GM12878 (cell line): ENCODE data around the gene COL4A1. TPM values are rescaled to one million over a fixed set of nuclear protein-coding genes. Genes with fewer than 3 reads are reported as not detected.

Experiments
- ATAC-seq: fragments of 200-7000 bp; cut with Tn5 transposase; 3 replicates; pipeline ENCODE4 v1.9.1; 2020; ENCODE audit warnings: mild to moderate bottlenecking, moderate library complexity
- BruUV-seq: library from RNA; stranded (reverse); fragments of 400-500 nt; replicated peaks from 2 replicates; lab custom pipeline; 2021; lab: Mats Ljungman, UMichigan
- CTCF ChIA-PET: fragments of 300-600 bp; sonication (Branson Sonifier 250); formaldehyde crosslinking; extraction: SDS; loops from one replicate; lab custom pipeline; 2021; ENCODE audit warnings: inconsistent platforms; lab: Yijun Ruan, JAX
- POLR2A ChIA-PET: fragments of 350-600 bp; formaldehyde crosslinking; extraction: SDS; loops from one replicate; lab custom pipeline; 2021; ENCODE audit warnings: inconsistent platforms; lab: Charles Lee
- RAD21 ChIA-PET: fragments of 300-600 bp; sonication (Branson Sonifier 250); formaldehyde crosslinking; loops from one replicate; lab custom pipeline; 2023; ENCODE audit warnings: antibody characterized with exemption; ENCODE audit not compliant: unreplicated experiment; lab: Charles Lee
- SMC1A ChIA-PET: fragments of 300-600 bp; sonication (Branson Sonifier 250); formaldehyde crosslinking; loops from one replicate; lab custom pipeline; 2023; ENCODE audit not compliant: unreplicated experiment, uncharacterized antibody; lab: Charles Lee
- DNase-seq: peaks from one replicate; pipeline ENCODE4 v3.0.0-alpha.2; 2011; ENCODE audit warnings: low read depth, low spot score
- FAIRE-seq: peaks from 3 replicates; lab custom pipeline; 2011; peaks lifted over from hg19 to GRCh38; lab: Jason Lieb, UNC
- H2AFZ ChIP-seq: 2 replicates; pipeline ENCODE4 v1.6.0; 2011; ENCODE audit warnings: low read depth, low read length, control low read depth; ENCODE audit not compliant: control insufficient read depth
- H3K27ac ChIP-seq: 2 replicates; pipeline ENCODE4 v1.5.1; 2011; ENCODE audit warnings: control low read depth; ENCODE audit not compliant: control insufficient read depth, insufficient read depth
- H3K27me3 ChIP-seq, 2 experiments: replicated peaks in 1 of 2; 2 replicates each; pipeline versions ENCODE4 v1.6.0 to v1.6.1; 2011; ENCODE audit warnings: low read length in 1 of 2; ENCODE audit not compliant: control insufficient read depth in 2 of 2, insufficient read depth in 2 of 2
- H3K36me3 ChIP-seq, 2 experiments: 2 replicates each; pipeline ENCODE4 v1.5.1; 2011; ENCODE audit warnings: low read length in 1 of 2; ENCODE audit not compliant: control insufficient read depth in 2 of 2, insufficient read depth in 2 of 2
- H3K4me1 ChIP-seq: 2 replicates; pipeline ENCODE4 v1.6.1; 2011; ENCODE audit warnings: mild to moderate bottlenecking, low read length, moderate library complexity, mixed read lengths; ENCODE audit not compliant: control insufficient read depth, insufficient read depth
- H3K4me2 ChIP-seq: 2 replicates; pipeline ENCODE4 v1.6.0; 2011; ENCODE audit warnings: control low read depth; ENCODE audit not compliant: control insufficient read depth, insufficient read depth
- H3K4me3 ChIP-seq: fragments of 200-600 bp; sonication (generic); 2 replicates; pipeline ENCODE4 v1.5.1; 2016
- H3K79me2 ChIP-seq: 2 replicates; pipeline ENCODE4 v1.6.0; 2011; ENCODE audit warnings: low read length; ENCODE audit not compliant: control insufficient read depth, insufficient read depth
- H3K9ac ChIP-seq: 2 replicates; pipeline ENCODE4 v1.8.0; 2011; ENCODE audit warnings: low read length, control low read depth, mixed read lengths; ENCODE audit not compliant: control insufficient read depth, insufficient read depth
- H3K9me3 ChIP-seq: replicated peaks from 3 replicates; pipeline ENCODE4 v1.5.1; 2011; ENCODE audit warnings: mild to moderate bottlenecking, low read length; ENCODE audit not compliant: control insufficient read depth, insufficient read depth
- H4K20me1 ChIP-seq: 2 replicates; pipeline ENCODE4 v1.6.0; 2011; ENCODE audit not compliant: control insufficient read depth, insufficient read depth
- BMI1 ChIP-seq: fragments of 450-650 bp; IDR thresholded peaks from 2 replicates; pipeline ENCODE4 v1.6.1; 2016; ENCODE audit warnings: mild to moderate bottlenecking, moderate library complexity, borderline replicate concordance
- CREM ChIP-seq: IDR thresholded peaks from 2 replicates; pipeline ENCODE4 v1.6.1; 2014; ENCODE audit warnings: antibody characterized with exemption, low read depth
- CUX1 ChIP-seq: IDR thresholded peaks from 2 replicates; pipeline ENCODE4 v1.6.1; 2012; ENCODE audit warnings: improper control_type of control experiment, low read depth, low read length; ENCODE audit not compliant: insufficient replicate concordance
- MYB ChIP-seq: fragments of 150-350 bp; IDR thresholded peaks from 2 replicates; pipeline ENCODE4 v1.6.1; 2014; ENCODE audit warnings: mild to moderate bottlenecking, low read depth, low read length, borderline replicate concordance
- PBX3 ChIP-seq: IDR thresholded peaks from 2 replicates; pipeline ENCODE4 v1.6.1; 2011; ENCODE audit warnings: mild to moderate bottlenecking, low read depth, low read length, moderate library complexity; ENCODE audit not compliant: insufficient replicate concordance
- TCF7 ChIP-seq: IDR thresholded peaks from 2 replicates; pipeline ENCODE4 v1.6.1; 2014; ENCODE audit warnings: antibody characterized with exemption, borderline replicate concordance
- ZBTB4 ChIP-seq: fragments of 450-650 bp; formaldehyde crosslinking; IDR thresholded peaks from 2 replicates; pipeline ENCODE4 v1.4.0; 2022; ENCODE audit warnings: mild to moderate bottlenecking, moderate library complexity
- WGBS: methylation state at CpG from one replicate; pipeline ENCODE4 v1.1.6; 2016; ENCODE audit warnings: low lambda C conversion rate; ENCODE audit not compliant: insufficient replicate concordance, insufficient coverage; ENCODE audit errors: missing lambda C conversion rate; 5-methylcytosine and 5-hydroxymethylcytosine counted together
- in situ Hi-C: fragments of 300-500 bp; cut with MboI; formaldehyde crosslinking; loops from 9 replicates; pipeline ENCODE4 v1.14.3; 2018; ENCODE audit warnings: mixed read lengths
- intact Hi-C: fragments of 100-400 bp; cut with micrococcal nuclease; formaldehyde crosslinking; loops from one replicate; pipeline ENCODE4 v1.14.2; 2022; ENCODE audit not compliant: unreplicated experiment
- polyA plus RNA-seq, 11 experiments: library from polyadenylated mRNA; depleted of rRNA in 4 of 11; unstranded in 6 of 11; stranded (reverse) in 5 of 11; fragments of >200 nt; fragmentation: Nextera tagmentation in 4 of 11; fragmentation: Illumina TruSeq in 1 of 11; extraction: Ambion mirVana in 4 of 11; extraction: Trizol in 1 of 11; gene quantifications; 1 replicate in 1 of 11; 2 replicates in 10 of 11; pipeline versions ENCODE4 v1.2.1 to v1.2.3, GENCODE V29; 2011 to 2016; ENCODE audit warnings: inconsistent platforms in 2 of 11, missing spikeins in 2 of 11, low read depth in 1 of 11
- total RNA-seq, 4 experiments: library from RNA; depleted of rRNA in 3 of 4; stranded (reverse); fragments of >200 nt in 3 of 4; fragmentation: Illumina TruSeq in 1 of 4; extraction: Trizol in 1 of 4; gene quantifications; 2 replicates each; pipeline versions ENCODE4 v1.2.1 to v1.2.3, GENCODE V29; 2013 to 2021

COL4A1 gene
- total and polyA plus RNA-seq, 10 of the 15 experiments (the other 5 are each of a cell fraction or from before 2014, with no cell fraction given), result 0.07 to 0.31 (median 0.13) TPM; not detected in 6

- TF ChIP-seq CUX1, result no peak
These were observed 2.0 kb downstream of the COL4A1 start (continued) for GRCh38 chr13:110305001-110305400.

- FAIRE-seq (no peak), DNase-seq (no peak), ATAC-seq (no peak)
- POLR2A ChIA-PET, result no interaction called here
- Histone ChIP-seq H3K79me2 (no peaks in the 10 kb centered on the region), H3K4me1 (no peaks in the 10 kb centered on the region), H3K27ac (no peak overlapping the region), H3K27me3 (peaks cover 17 to 22% of the 10 kb centered on the region in 2 experiments), H4K20me1 (no peaks in the 10 kb centered on the region; the same call in 1 of the 2 replicates), H3K9me3 (no peaks in the 10 kb centered on the region; the same call in 2 of the 3 replicates), H3K4me2 (no peak overlapping the region), H3K4me3 (no peak overlapping the region), H3K36me3 (no peaks in the 10 kb centered on the region), H2AFZ (no peak overlapping the region), H3K9ac (no peak overlapping the region)
- CTCF ChIA-PET, result interaction anchor here (0.6 kb wide), 2 partner anchors 38 to 140 kb away, joined by 3 read pairs; no protein-coding TSS in a partner anchor
- SMC1A ChIA-PET, result interaction anchor here (1.0 kb wide), 2 partner anchors 9 to 37 kb away, joined by 3 read pairs; no protein-coding TSS in a partner anchor
- intact Hi-C loops, result no loop called here
- in situ Hi-C loops, result no loop called here
- 2% methylated on average over 4 of the region's 4 CpGs for WGBS
- RAD21 ChIA-PET, result no interaction called here
- BruUV-seq, result no TSS peak
- TF ChIP-seq MYB, result no peak
- TF ChIP-seq PBX3, result no peak
- TF ChIP-seq ZBTB4 (CRISPR knock-in tag), result no peak
- no peak for TF ChIP-seq TCF7
- no peak for TF ChIP-seq BMI1
- TF ChIP-seq CREM, result no peak
These were observed 2.7 kb downstream of the COL4A1 start for GRCh38 chr13:110304256-110304655.
